ENCODE results near the gene VASH1.

The VASH1 gene

DNA sequence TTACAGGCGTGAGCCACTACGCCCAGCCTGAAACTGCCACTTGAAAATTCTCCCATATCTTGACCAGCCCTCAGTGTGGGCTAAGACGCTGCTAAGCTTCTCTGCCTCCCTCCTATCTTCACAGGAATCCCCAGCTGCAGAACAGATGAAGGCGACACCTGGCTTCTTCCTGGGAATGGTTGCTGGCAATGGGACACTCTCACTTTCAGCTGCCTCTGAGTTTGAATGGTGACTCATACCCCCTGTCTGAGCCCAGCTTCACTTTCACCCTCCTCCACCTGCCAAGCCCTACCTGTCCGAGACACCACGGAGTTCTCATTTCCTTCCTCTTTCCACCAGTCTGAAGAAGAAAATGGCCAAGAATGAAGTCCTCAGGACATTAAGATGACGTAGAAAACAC is 18.3 kb upstream of the VASH1 start:
- DNase-seq, result no peak

DNA sequence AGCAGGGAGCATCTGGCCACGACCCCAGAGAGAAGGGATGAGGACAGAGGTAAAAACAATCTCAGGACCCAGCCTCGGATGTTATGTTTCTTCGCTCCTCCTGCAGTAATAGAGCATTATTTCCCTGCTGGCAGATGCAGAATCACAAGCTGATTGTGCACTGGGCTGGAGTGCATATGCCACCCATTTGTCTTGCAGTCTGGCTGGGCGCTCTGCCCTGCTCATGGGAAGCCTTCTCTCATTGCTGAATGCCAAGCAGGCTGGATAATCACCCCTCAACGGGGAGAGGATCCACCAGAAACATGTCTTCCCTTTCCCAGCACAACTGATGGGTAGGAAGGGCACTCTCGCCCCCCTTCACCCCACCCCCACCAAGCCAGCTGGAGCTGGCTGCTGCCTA is 8.5 kb upstream of the VASH1 start:
- DNase-seq, result no peak

DNA sequence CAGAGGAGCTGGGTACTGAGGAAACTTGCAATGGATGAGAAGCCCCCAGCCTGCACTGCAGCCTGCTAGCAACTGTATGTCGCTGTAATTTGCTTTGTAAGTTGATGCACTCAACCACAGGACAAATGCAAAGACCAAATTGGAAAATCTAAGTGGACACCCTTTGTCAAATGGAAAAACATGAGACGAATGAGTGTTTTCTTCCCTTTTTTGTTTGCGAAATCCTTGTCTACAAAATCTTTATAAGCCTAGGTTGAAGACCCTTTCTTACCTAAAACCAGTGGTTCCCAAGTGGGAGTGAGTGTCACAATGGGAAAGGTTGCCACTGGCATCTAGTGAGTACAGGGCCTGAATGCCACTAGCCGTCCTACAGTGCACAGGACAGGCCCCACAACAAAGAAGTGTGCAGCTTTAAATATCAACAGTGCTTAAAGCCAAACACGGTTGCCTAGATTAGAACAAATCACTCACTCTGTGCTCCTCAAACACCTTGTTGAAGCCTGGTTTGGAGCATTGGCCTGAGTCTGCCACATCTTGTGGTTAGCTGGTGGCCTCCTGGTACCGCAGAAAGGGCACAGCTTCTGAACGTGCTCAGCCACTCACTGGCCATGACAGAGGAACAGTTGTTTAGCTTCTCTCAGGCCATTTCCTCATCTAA is 7.6 kb upstream of the VASH1 start:
- DNase-seq, result no peak

DNA sequence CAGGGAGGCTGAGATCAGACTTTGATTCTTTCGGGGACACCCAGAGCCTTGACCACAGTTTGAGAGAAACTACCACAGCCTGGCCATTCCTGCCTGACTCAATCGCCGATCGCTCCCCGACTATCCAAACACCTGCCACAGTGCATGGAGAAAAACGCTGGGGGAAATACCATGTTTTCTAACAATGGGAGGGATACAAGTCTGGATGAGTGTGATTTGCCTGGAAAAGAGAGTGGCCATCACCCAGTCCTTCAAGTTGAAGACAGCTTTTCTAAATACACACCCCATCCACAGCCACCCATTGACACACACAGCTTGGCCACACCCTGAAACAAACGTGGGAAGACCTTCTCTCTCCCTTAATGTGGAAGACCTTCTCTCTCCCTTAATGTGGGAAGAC is 6.7 kb upstream of the VASH1 start:
- DNase-seq, result no peak

DNA sequence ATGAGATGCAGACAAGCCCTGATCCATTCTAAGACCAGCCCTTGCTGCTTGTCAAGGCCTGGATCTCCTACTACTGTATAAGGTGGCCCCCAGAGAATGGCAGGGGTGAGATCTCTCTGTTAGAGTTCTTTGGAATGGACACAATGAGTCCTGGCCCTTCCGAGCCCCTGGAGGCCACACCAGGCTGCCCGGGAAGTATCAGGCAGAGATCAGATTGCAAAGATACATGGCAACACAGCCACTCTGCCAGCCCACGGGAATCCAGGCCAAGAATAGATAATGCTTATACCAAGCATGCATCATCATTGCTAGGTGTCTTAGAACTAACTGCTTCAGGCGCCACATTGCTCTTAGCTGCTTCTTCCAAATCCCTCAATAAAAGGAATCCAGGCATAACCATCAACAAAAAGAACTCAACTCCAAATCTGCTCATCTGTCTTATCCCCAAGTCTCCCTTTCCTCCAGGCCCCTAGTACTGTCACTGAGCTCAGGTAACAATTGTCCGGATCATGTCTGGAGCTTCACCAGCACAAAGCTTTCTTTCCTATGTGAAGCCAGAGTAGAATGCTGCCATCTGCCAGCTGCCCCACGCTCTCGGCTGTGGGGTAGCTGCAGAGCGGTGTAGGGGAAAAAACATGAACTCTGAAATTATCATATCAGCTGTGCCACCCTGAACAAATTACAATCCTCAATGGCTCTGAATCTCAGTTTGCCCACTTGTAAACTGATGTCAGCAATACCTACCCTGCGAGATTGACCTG is 5.5 kb upstream of the VASH1 start:
- no peak for DNase-seq

DNA sequence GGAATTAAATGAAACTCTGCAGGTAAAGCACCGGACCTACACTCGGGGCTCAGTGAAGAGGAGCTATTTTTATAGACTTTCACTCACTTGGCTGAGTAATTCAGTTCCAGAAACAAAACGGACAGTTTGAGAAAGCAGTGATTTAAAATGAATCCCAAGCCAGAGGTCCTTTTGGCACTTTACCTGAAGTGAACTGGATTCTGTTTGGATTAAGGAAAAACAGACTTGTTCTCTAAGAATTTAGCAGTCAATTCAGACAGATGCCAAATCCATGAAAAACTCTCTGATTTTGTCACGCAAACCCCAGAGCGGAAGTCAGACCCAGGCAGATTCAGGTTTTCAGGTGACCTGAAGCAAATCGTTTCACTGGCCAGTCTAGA is 4.9 kb upstream of the VASH1 start:
- no peak for DNase-seq

DNA sequence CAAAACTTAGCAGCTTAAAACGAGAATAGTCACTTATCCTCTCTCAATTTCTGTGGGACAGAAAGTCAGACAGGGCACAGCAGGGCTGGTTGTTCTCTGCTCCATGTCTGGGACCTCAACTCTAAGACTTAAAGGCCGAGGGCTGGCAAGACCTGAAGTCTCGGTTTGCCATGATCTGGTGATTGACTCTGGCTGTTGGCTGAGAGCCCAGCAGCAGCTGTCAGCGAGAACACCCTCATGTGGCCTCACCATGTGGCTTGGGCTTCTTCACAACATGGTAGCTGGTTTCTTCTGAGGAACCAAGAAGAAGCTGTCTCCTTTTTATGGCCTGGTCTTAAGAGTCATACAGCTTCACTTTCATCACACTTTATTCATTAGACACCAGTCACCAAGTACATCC is 1.7 kb upstream of the VASH1 start:
- no peak for DNase-seq

DNA sequence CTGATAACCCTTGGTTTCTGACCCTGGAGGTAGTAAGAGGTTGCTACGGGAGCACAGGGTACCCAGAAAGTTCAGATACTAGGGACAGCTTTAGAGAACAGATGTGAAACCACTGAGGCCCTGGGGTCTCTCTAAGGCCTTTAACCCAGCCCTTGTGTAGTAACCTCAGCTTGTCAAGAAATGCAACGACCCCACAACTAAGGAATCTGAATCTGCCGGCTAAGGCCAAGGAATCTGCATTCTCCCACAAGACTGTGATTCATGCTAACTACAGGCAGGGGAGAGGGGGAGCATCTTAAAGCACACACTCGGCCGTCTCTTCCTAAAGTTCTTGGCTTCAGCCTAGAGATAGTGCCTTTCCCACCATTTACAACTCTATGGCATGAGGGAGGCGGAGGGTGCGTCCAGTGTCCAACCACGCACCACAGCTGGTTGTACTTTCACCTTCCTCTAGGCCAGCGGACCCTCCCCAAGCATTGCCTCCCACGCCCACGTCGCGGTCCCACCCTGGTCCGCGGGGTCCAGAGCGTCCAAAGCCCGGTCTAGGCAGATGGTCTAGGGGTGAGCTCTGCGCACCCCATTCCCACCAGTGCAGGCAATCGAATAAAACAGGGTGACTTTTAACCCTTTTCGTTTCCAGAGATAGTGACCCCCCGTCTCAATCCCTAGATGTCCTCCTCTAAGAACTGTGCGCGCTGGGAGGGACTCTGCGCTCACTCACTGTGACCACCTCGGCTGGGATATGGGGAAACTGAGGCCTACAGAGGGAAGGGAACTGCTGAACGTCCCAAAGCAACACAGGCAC is 735 bp upstream of the VASH1 start:
- DNase-seq, result no peak

DNA sequence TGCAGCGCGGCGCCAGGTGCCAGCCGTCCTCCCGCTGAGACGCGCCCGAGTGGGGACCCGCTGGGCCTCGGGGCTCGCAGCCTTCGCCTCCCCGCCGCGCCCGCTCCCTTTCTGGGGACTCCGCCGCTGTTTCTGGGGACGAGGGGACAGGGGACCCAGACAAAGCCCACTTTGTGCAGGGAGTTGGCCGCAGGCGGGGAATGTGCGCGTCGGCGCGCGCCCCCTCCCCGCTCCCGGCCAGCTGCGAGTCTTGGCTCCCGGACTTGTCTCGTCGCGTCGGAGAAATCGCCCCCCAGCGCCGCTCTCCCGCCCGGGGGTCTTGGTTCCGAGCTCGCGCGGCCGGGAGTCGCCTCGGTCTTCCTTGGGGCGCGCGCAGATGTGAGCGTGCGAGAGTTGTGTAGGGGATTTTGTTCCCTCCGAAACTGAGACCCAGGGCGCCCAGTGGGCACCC is 717 bp downstream of the VASH1 start:
- DNase-seq, result no peak

DNA sequence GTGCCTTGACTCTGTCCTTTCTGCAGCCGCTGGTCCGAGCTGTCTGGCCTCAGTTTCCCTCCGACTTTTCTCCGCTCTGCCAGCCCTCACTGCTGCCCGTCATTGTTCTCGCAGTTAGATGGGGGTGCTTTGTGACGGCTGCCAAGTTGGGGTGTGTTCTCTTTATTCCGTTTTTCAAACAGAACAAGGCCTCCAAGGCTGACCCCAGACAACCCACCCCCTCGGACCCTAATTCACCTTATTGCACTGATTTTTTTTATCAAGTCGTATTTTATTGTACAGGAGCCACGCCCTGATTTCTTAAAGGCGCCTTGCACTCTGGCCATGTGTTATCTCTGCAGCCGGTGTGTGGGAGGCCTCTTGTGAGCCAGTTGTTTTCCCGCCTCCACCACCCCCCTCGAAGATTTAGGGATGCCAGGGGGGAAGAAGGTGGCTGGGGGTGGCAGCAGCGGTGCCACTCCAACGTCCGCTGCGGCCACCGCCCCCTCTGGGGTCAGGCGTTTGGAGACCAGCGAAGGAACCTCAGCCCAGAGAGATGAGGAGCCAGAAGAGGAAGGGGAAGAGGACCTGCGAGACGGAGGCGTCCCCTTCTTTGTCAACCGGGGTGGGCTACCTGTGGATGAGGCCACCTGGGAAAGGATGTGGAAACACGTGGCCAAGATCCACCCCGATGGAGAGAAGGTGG is 1.3 kb downstream of the VASH1 start:
- no peak for DNase-seq

DNA sequence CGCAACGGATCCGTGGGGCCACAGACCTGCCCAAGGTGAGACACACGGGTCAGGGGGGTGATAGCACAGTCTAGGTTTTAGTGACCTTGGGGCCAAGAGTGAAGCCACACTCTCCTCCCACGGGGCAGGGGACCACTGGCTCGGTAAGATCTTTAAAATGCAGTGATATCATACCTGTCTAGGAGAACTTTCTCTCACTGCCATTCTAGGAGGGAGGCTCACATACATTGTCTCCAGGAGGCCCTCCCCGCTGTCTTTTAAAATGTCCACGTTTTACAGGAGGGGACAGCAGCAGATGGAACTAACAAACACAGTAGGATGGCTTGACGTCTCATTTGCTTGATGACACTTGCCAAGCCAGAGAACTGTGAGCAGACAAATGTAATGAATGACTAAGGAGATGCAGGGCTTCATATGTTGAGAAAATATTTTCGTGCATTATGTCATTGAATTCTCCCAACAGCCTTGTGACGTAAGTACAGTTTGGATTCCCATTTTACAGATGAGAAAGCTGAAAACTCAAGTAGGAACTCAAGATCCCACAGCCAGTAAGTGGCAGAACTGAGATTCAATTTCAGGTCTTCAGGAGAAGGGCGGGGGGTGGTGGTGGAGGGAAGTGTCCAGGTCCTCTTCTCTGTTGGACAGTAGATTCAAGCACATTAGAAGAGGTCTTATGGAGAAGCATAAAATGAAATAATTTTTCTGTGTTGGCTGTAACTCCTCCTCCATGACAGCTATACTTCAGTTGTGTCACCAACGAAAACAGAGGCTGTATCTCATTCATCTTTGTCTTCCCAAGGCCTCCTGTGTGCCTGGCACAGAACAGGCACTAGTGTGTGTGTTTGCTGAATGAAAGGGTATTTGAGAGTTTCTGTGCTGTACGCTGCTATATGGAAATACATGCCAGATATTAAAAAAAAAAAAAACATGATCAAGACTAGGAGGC is 2.1 kb downstream of the VASH1 start:
- DNase-seq, result peak; percentile 32

DNA sequence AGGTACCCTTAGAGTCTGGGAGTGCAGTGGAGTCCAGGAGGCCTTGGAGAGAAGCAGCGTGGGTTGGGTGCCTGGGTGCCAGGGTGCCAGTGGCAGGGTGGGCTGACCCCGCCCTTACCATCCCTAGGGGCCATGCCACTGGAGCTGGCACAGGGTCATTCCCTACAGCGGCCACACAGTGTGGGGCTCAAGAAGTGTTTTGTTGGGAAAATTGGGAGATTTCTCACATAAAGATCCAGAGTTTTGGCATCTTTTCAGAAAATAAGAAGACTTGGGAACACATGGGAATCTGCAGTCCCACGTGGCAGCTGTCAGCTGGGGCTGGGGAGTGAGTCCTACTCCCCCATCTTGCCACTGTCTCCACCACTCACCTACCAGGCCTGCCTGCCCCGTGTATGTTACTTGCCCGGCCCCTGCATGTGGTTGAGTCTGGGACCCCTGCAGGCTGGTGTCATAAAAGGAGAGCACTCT is 4.2 kb downstream of the VASH1 start:
- no peak for DNase-seq

DNA sequence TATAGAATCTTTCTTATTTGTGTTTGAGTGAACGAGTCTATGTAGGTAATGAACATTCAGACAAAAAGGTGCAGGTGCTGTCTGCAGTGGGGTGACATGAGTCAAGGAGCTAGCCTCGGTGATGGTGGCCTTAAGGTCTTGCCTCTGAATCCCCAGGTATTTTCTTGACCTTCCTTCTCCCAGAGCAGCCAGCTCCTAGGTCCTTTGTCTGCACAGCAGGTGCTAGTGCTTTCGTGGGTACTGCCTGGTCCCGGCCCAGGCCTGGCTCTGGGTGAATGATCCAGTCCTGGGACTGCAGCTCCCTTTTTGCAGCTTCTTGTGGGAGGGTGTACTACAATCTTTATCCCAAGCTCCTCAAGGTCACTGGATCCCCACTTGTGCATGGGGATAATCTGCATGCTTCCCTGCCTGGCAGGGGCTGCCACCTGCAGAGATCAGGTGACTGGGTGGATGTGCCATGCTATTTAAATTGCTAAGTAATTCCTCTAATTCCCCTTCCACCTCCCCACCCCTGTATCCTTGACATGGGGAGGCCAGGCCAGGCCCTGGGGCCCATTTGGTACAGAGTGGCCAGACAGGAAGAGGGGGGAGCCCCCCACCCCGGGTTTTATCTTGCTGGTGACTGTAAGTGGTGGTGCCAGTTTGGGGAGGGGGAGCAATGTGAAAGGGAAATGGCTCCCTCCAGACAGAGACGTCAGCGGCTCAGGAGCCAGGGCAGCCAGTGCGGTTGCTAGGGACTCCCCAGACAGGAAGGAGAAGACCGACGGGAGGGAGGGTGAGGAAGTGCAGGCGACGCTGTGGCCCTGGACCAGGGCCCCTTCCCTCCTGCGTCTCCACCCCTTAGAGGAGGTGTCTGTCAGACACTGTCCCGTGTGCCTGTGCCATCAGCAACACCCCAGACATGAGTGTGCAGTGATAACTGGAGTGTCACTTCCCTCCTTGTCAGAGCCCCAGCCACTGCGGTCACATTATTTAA is 6.7 kb downstream of the VASH1 start:
- DNase-seq, result no peak

DNA sequence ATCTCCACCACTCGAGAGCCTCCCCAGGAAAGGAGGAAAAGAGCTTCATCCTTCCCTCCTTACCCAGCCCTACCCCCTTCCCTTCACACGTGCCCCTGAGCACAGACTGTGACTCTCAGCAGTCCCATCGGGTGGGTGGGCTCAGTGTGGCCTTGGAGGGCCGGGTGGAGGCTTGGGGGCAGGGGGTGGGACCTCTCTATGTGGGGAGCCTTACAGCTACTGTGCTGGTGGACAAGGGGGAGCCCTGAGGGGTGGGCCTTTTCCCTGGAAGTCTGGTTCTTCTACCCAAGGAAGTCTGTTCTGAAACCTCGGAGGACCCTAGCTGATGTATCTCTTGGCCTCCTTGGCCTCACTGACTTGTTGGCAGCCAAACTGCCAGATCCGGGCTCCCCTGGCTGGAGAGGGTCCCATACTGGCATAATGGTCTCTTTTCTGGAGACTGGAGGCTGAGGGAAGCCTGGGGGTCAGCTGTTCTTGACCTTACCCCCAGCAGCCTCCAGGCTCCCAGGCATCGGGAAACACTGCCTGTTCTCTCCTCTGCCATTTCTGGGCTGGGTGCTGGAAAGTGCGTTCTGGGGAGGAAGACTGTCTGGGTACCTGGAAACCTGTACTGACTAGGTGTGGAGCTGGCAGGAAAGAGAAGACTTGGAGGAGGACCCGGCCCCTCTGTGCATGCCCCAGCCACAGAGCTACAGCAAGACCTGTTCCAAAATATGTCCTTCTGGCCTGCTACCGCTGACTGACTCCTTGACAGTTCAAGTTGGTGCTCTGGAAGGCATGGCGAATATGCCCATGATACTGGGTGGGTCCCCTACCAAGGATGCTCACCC is 7.6 kb downstream of the VASH1 start:
- DNase-seq, result no peak

DNA sequence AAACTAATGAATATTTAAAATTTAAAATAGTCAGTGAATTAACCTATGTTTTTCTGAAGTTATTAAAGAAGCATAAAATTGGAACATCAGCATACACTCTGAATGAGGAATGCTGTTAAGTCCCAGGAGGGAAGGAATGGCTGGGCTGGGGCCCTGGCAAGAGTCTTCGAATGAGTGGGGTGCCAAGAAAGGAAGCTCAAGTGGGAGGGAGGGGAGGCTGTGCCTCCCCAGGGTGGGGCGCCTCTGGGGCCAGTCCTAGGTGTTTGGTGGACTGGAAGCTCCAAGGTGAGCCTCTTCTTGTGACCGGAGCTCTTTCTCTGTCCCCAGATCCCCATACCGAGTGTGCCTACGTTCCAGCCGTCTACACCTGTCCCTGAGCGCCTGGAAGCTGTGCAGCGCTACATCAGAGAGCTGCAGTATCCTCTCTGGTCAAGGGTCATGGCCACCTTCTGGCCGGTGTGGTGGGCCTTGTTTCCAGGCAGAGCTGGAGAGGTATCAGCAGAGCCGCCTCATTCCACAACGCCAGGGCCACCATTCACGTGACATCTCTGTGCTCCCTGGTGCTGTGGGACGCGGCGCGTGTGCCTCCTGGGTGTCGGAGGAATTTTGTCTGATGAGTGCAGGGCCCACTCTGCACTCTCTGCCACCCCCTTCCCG is 8.5 kb downstream of the VASH1 start:
- no peak for DNase-seq

DNA sequence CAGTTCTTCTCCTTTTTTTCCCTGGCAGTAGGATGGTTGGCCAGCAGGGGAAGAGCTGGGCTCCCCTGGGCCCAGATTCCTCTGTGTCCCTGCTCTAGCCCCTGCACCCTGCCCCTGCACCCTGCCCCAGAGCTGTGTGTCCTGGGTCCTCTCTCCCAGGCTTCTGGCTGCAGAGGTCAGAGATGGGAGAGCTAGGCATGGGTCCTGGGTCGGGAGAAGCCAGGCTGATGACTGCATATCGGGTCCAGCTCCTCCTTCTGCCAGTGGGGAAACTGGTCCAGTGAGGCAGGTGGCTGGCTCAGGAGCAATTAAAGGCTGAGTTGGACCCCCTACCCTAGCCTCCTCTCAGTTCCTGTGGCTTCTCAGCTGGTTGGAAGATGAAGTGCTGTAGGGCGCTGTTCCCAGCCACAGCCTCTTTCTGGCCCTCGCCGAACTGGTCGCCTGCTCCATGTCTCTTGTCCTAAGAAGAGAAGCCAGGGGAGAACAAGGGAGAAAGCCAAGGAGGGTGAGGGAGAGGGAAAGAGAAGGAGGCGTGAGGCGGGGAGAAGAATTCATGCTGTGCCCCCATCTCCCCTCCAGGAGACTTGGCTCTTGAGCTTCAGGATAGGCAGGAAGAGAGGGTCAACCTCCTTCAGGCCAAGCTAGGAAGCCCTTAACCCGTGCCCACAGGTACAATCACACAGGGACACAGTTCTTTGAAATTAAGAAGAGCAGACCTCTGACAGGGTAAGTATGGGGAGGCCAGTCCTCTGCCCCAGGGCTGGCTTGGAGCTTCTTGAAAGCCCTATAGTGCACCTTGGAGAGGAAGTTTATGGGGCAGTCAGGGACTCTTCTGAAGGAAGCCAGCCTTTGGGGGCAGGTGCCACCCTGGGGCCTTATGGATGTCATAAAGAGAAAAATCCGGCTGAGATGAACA is 9.5 kb downstream of the VASH1 start:
- no peak for DNase-seq

DNA sequence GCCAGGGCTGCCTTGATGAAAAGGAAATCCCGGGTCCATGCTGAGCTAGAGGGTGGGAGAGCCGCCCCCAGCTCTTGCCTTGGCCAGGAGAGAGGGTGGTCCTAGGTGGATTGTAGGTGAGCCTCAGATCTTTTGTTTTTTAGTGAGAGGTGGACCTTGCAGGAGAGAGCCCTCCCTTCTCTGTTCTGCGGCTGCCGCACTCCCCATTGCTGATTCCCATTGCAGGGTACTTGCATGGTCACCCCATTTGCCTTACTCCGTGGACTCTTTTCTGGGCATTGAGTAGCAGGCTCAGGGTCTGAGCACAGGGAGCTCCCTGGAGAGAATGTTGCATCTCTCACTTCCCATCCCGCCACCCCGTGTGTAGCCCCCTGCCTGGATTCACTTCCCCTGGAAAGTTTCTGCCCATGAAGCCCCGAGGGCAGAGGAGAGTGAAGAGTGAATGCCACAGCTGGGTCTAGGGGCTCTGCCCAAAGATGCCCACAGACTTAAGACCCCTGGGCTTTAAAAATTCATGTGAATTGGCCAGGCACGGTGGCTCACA is 10.2 kb downstream of the VASH1 start:
- DNase-seq, result no peak

All from fibroblast of skin of scalp (primary cell).